ENCODE data around the gene UBE2D2.

- no peak for TF ChIP-seq CTCF (IDR thresholded peaks at IDR 0.05)
- TF ChIP-seq NR3C1 (IDR thresholded peaks at IDR 0.05): no peak
- no peak for TF ChIP-seq RFX5 (IDR thresholded peaks at IDR 0.05)
- TF ChIP-seq CBX8 (IDR thresholded peaks at IDR 0.05): no peak
- TF ChIP-seq EP300 (IDR thresholded peaks at IDR 0.05): no peak
- TF ChIP-seq, protein P1, sequence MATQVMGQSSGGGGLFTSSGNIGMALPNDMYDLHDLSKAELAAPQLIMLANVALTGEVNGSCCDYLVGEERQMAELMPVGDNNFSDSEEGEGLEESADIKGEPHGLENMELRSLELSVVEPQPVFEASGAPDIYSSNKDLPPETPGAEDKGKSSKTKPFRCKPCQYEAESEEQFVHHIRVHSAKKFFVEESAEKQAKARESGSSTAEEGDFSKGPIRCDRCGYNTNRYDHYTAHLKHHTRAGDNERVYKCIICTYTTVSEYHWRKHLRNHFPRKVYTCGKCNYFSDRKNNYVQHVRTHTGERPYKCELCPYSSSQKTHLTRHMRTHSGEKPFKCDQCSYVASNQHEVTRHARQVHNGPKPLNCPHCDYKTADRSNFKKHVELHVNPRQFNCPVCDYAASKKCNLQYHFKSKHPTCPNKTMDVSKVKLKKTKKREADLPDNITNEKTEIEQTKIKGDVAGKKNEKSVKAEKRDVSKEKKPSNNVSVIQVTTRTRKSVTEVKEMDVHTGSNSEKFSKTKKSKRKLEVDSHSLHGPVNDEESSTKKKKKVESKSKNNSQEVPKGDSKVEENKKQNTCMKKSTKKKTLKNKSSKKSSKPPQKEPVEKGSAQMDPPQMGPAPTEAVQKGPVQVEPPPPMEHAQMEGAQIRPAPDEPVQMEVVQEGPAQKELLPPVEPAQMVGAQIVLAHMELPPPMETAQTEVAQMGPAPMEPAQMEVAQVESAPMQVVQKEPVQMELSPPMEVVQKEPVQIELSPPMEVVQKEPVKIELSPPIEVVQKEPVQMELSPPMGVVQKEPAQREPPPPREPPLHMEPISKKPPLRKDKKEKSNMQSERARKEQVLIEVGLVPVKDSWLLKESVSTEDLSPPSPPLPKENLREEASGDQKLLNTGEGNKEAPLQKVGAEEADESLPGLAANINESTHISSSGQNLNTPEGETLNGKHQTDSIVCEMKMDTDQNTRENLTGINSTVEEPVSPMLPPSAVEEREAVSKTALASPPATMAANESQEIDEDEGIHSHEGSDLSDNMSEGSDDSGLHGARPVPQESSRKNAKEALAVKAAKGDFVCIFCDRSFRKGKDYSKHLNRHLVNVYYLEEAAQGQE (IDR thresholded peaks at IDR 0.05): no peak
These were observed 90.1 kb downstream of the UBE2D2 start for GRCh38 chr5:139651043-139651834.
